Heart left ventricle (tissue), 16 donors: ENCODE data around the gene OR2AE1. TPM values are rescaled to one million over a fixed set of nuclear protein-coding genes. Genes with fewer than 3 reads are reported as not detected.

Experiments used
- ATAC-seq, 4 donors: fragments of 200-7000 bp; cut with Tn5 transposase; one replicate each; pipeline ENCODE4 v1.9.1; 2020 to 2022; ENCODE audit warnings: moderate library complexity in 4 of 4, mild to moderate bottlenecking in 3 of 4, moderate number of reproducible peaks in 1 of 4
- DNase-seq, 5 donors: peaks; one replicate each; pipeline ENCODE4 v3.0.0-alpha.2; 2020
- H3K27ac ChIP-seq, 12 donors: fragments of 200-600 bp; sonication (generic) in 4 of 12; one replicate each; pipeline versions ENCODE4 v1.5.0 to v1.8.0; 2016 to 2022; ENCODE audit warnings: mild to moderate bottlenecking in 2 of 12
- H3K27me3 ChIP-seq, 9 donors: fragments of 200-600 bp; sonication (generic) in 2 of 9; one replicate each; pipeline versions ENCODE4 v1.5.1 to v1.8.0; 2016 to 2022; ENCODE audit warnings: mild to moderate bottlenecking in 3 of 9
- H3K36me3 ChIP-seq, 9 donors: fragments of 200-600 bp; sonication (generic) in 2 of 9; one replicate each; pipeline versions ENCODE4 v1.5.0 to v1.8.0; 2018 to 2022; ENCODE audit warnings: mild to moderate bottlenecking in 2 of 9
- H3K4me1 ChIP-seq, 12 donors: fragments of 200-600 bp; sonication (generic) in 4 of 12; one replicate each; pipeline versions ENCODE4 v1.5.0 to v1.8.0; 2016 to 2022; ENCODE audit warnings: mild to moderate bottlenecking in 3 of 12
- H3K4me3 ChIP-seq, 12 donors: fragments of 200-600 bp; sonication (generic) in 4 of 12; one replicate each; pipeline versions ENCODE4 v1.5.0 to v1.8.0; 2017 to 2022; ENCODE audit warnings: mild to moderate bottlenecking in 9 of 12, moderate library complexity in 4 of 12
- H3K9me3 ChIP-seq, 12 donors: fragments of 200-600 bp; sonication (generic) in 4 of 12; one replicate each; pipeline versions ENCODE4 v1.5.0 to v1.8.0; 2016 to 2022; ENCODE audit warnings: mild to moderate bottlenecking in 1 of 12
- POLR2A ChIP-seq, 2 donors: fragments of 450-650 bp; IDR thresholded peaks; one replicate each; pipeline ENCODE4 v1.6.1; 2017; ENCODE audit warnings: antibody characterized with exemption in 2 of 2, mild to moderate bottlenecking in 2 of 2, moderate library complexity in 2 of 2
- WGBS, 4 donors: extraction: QIAGEN DNeasy Blood & Tissue Kit in 2 of 4; methylation state at CpG; one replicate each; pipeline versions ENCODE4 v1.1.5 to v1.1.7; 2013 to 2018; 5-methylcytosine and 5-hydroxymethylcytosine counted together
- intact Hi-C, 10 donors: fragments of 100-400 bp; cut with DNase I; formaldehyde crosslinking; loops; one replicate each; pipeline versions ENCODE4 v1.11.1 to v1.14.2; 2022
- polyA plus RNA-seq, 2 donors: library from polyadenylated mRNA; stranded (reverse); fragments of 200-250 nt; gene quantifications; one replicate each; pipeline ENCODE4 v1.2.3, GENCODE V29; 2013
- total RNA-seq, 9 donors: library from RNA; depleted of rRNA in 2 of 9; stranded (reverse); fragments of >200 nt in 2 of 9; fragmentation: NEBNext Ultra II Directional in 3 of 9; extraction: Animal tissue kit (Norgen Biotek cat#: 25700) in 3 of 9; gene quantifications; one replicate each; pipeline versions ENCODE4 v1.1.0 to v1.2.4, GENCODE V29; 2016 to 2023
- TF ChIP-seq, protein P1 (sequence below), 12 donors: fragments of 200-600 bp; sonication (generic) in 4 of 12; IDR thresholded peaks; one replicate each; pipeline versions ENCODE4 v1.5.0 to v1.8.0; 2018 to 2022; ENCODE audit warnings: antibody characterized with exemption in 12 of 12, mild to moderate bottlenecking in 5 of 12
- donor health status: ischemic (EF 13 %, LVEDD 7.1; RV severe dilation, severe dysfunction).
- donor health status: healthy with polysubstance abuse.
- donor health status: DM: no; HTN: yes; CAD: no.
- donor health status: DM: no; HTN: no; CAD: no.
- donor health status: ischemic (EF 25% LVEDD 6.9; RV normal size, moderate dysfunction).
- donor health status: ischemic (EF 25% LVEDD 5.7; RV mildly dilated, moderate dysfunction).
- donor health status: healthy.
- donor health status: DM: yes; HTN: yes; CAD: no.
- donor health status: ischemic (EF 35%, LVEDD 5.7; RV mildly dilated, moderate dysfunction).
- donor health status: nonischemic (EF 11% LVEDD 7.7; RV severe dilation, severe dysfunction).
- donor health status: DM: yes; HTN: yes; CAD: no.
- donor health status: PGD.
- donor health status: ischemic (EF 29% LVEDD 5.4; RV normal size, mild dysfunction).
- donor health status: nonischemic (EF 23%, LVEDD 6.1; RV moderate dilation, normal function).

Gene OR2AE1
- total and polyA plus RNA-seq, 11 donors: not detected

DNA sequence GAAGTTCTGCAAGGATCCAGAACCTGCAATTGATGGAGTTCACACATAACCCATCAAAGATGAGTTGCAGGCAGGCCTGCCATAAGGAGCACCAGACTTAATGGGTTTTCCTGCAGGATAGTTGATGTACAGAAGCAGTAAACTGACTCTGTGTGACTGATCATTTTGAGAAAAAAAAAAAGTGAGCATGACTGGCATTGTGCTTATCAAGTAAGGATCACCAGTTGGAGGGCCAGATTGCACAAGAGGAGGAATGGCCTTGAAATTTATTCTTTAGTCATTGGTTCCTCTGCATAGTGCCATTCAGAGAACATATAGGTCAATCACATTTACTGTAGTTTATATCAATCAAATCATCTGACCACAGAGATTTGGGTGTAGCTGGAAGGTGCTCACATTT, 45.2 kb downstream of the OR2AE1 start:
- Histone ChIP-seq H3K27ac (no peak overlapping the region), H3K27me3 (peaks cover 0 to 5% (median 0%) of the 10 kb centered on the region in 9 donors), H3K9me3 (no peaks in the 10 kb centered on the region), H3K36me3 (no peaks in the 10 kb centered on the region), H3K4me1 (no peaks in the 10 kb centered on the region), H3K4me3 (no peak overlapping the region)
- intact Hi-C loops: no loop called here
- DNase-seq: no peak
- ATAC-seq: no peak
- TF ChIP-seq, protein P1, sequence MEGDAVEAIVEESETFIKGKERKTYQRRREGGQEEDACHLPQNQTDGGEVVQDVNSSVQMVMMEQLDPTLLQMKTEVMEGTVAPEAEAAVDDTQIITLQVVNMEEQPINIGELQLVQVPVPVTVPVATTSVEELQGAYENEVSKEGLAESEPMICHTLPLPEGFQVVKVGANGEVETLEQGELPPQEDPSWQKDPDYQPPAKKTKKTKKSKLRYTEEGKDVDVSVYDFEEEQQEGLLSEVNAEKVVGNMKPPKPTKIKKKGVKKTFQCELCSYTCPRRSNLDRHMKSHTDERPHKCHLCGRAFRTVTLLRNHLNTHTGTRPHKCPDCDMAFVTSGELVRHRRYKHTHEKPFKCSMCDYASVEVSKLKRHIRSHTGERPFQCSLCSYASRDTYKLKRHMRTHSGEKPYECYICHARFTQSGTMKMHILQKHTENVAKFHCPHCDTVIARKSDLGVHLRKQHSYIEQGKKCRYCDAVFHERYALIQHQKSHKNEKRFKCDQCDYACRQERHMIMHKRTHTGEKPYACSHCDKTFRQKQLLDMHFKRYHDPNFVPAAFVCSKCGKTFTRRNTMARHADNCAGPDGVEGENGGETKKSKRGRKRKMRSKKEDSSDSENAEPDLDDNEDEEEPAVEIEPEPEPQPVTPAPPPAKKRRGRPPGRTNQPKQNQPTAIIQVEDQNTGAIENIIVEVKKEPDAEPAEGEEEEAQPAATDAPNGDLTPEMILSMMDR (IDR thresholded peaks at IDR 0.05): no peak
- TF ChIP-seq POLR2A (IDR thresholded peaks at IDR 0.05): no peak

DNA sequence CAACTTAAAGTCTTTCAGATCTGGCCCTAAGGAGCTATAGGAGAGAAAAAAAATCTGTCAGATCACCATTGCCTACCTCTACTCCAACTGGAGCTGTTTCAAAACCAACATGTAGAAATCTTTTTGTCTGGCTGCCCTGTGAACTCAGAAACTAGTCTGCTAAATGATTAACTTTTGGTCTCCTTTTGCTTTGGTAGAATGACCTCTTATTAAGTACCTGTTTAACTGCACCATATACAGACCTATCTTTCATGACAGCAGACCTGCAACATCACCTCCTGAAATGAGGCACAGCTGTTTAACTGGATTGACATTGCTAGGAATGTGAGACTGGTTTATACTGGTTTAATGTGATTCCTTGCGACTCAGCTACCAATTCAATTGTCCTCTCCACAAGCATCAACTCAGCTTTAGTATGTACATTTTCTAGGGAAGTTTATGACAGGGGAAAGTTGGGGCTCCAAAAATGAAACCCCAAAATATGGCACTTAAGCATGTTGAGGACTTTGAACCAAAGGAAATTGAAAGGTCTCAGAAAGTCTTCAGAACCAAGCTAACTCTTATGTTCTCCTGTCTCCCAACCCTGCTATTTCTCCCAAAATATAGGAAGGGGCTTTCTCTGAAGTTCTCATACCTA, 47.2 kb downstream of the OR2AE1 start:
- no peaks in the 10 kb centered on the region for H3K9me3 ChIP-seq
- no peak for ATAC-seq
- no peak overlapping the region for H3K27ac ChIP-seq
- intact Hi-C loops: no loop called here
- no peaks in the 10 kb centered on the region for H3K36me3 ChIP-seq
- H3K27me3 ChIP-seq: peaks cover 0 to 5% (median 0%) of the 10 kb centered on the region in 9 donors
- no peak for TF ChIP-seq POLR2A (IDR thresholded peaks at IDR 0.05)
- TF ChIP-seq, protein P1 (IDR thresholded peaks at IDR 0.05): no peak
- no peak for DNase-seq
- no peak overlapping the region for H3K4me3 ChIP-seq
- 93 to 99% (median 96%) methylated on average over 1 of the region's 1 CpG for WGBS, 4 donors
- H3K4me1 ChIP-seq: no peaks in the 10 kb centered on the region

DNA sequence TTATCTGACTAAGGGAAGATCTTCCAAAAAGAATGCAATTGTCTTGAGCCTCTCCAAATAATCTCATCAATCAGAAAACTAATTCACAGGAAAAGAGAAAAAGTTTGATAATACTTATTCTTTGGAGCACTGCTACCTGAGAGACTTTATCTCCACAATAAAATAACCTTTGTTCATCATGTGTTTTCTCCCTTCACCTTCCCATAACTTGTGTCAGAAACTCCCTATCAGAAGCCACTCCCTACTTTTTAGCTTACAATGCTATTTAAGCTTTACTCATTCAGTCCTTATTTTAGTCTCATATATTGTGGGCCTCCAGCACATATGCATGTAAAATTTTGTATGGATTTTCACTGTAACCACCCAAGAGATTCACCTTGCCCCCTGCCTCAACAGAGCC, 48.0 kb downstream of the OR2AE1 start:
- H3K9me3 ChIP-seq: no peaks in the 10 kb centered on the region
- no peaks in the 10 kb centered on the region for H3K36me3 ChIP-seq
- H3K27ac ChIP-seq: no peak overlapping the region
- no peak overlapping the region for H3K4me3 ChIP-seq
- ATAC-seq (no peak), DNase-seq (no peak)
- intact Hi-C loops: no loop called here
- no peaks in the 10 kb centered on the region for H3K4me1 ChIP-seq
- TF ChIP-seq, protein P1 (IDR thresholded peaks at IDR 0.05): no peak
- no peak for TF ChIP-seq POLR2A (IDR thresholded peaks at IDR 0.05)
- H3K27me3 ChIP-seq: peaks cover 0 to 5% (median 0%) of the 10 kb centered on the region in 9 donors

- Histone ChIP-seq H3K4me3 (no peak overlapping the region), H3K36me3 (no peaks in the 10 kb centered on the region), H3K4me1 (peaks cover 0 to 7% (median 0%) of the 10 kb centered on the region in 12 donors), H3K9me3 (no peaks in the 10 kb centered on the region), H3K27ac (no peak overlapping the region), H3K27me3 (no peaks in the 10 kb centered on the region)
- intact Hi-C loops: no loop called here
- TF ChIP-seq POLR2A (IDR thresholded peaks at IDR 0.05): no peak
- TF ChIP-seq, protein P1 (IDR thresholded peaks at IDR 0.05): no peak
- 72 to 83% (median 77%) methylated on average over 2 of the region's 2 CpGs for WGBS, 4 donors
- ATAC-seq (no peak), DNase-seq (no peak)
Measured at GRCh38 chr7:99827040-99827778, 49.6 kb downstream of the OR2AE1 start.

Other genes starting within 250 kb of the OR2AE1 start
- under 1 TPM in 3 of 9 donors, not detected in 6; 0.12 to 0.52 (median 0.33) TPM for gene CYP3A5, start 197.0 kb downstream of the OR2AE1 start, total RNA-seq
- gene CYP3A5, start 197.0 kb downstream of the OR2AE1 start, polyA plus RNA-seq: under 1 TPM; 0.06 to 0.23 TPM
- gene CYP3A7, start 141.8 kb downstream of the OR2AE1 start, total RNA-seq: not detected
- not detected for gene CYP3A7, start 141.8 kb downstream of the OR2AE1 start, polyA plus RNA-seq
- gene CYP3A4, start 92.8 kb downstream of the OR2AE1 start, total RNA-seq: under 1 TPM in 1 of 9 donors, not detected in 8; 0.56 TPM
- gene CYP3A4, start 92.8 kb downstream of the OR2AE1 start, polyA plus RNA-seq: under 1 TPM in 1 of 2 donors, not detected in 1; 0.03 TPM
- gene CYP3A43, start 49.0 kb downstream of the OR2AE1 start, total RNA-seq: not detected
- not detected for gene CYP3A43, start 49.0 kb downstream of the OR2AE1 start, polyA plus RNA-seq
- 10 to 100 TPM in 4 of 9 donors, 1 to 10 TPM in 5; 4.7 to 13.5 (median 7.3) TPM for gene TRIM4, start 42.5 kb upstream of the OR2AE1 start, total RNA-seq
- gene TRIM4, start 42.5 kb upstream of the OR2AE1 start, polyA plus RNA-seq: 1 to 10 TPM; 5.1 to 6.9 TPM
- under 1 TPM in 1 of 9 donors, not detected in 8; 0.54 TPM for gene GJC3, start 52.6 kb upstream of the OR2AE1 start, total RNA-seq
- gene GJC3, start 52.6 kb upstream of the OR2AE1 start, polyA plus RNA-seq: under 1 TPM; 0.30 to 0.33 TPM
- 100 to 1,000 TPM in 4 of 9 donors, 10 to 100 TPM in 5; 31.8 to 214 (median 95.4) TPM for gene AZGP1, start 99.0 kb upstream of the OR2AE1 start, total RNA-seq
- gene AZGP1, start 99.0 kb upstream of the OR2AE1 start, polyA plus RNA-seq: 100 to 1,000 TPM in 1 of 2 donors, 10 to 100 TPM in 1; 99.1 to 146 TPM
- 10 to 100 TPM; 19.4 to 65.5 (median 40.8) TPM for gene ZKSCAN1, start 138.6 kb upstream of the OR2AE1 start, total RNA-seq
- 1 to 10 TPM; 8.5 to 9.4 TPM for gene ZKSCAN1, start 138.6 kb upstream of the OR2AE1 start, polyA plus RNA-seq
- gene ZSCAN21, start 172.7 kb upstream of the OR2AE1 start, total RNA-seq: 10 to 100 TPM in 2 of 9 donors, 1 to 10 TPM in 7; 6.2 to 12.1 (median 7.2) TPM
- 1 to 10 TPM; 4.4 to 7.2 TPM for gene ZSCAN21, start 172.7 kb upstream of the OR2AE1 start, polyA plus RNA-seq
- 10 to 100 TPM; 11.7 to 21.2 (median 15.2) TPM for gene ZNF3, start 204.7 kb upstream of the OR2AE1 start, total RNA-seq
- 10 to 100 TPM; 11.2 to 11.5 TPM for gene ZNF3, start 204.7 kb upstream of the OR2AE1 start, polyA plus RNA-seq
- gene COPS6, start 211.9 kb upstream of the OR2AE1 start, total RNA-seq: 100 to 1,000 TPM in 7 of 9 donors, 10 to 100 TPM in 2; 53.3 to 120 (median 108) TPM
- gene COPS6, start 211.9 kb upstream of the OR2AE1 start, polyA plus RNA-seq: 100 to 1,000 TPM; 115 to 130 TPM
- 10 to 100 TPM; 12.8 to 34.4 (median 17.2) TPM for gene MCM7, start 224.4 kb upstream of the OR2AE1 start, total RNA-seq
- gene MCM7, start 224.4 kb upstream of the OR2AE1 start, polyA plus RNA-seq: 10 to 100 TPM; 15.2 to 31.6 TPM
- 10 to 100 TPM in 8 of 9 donors, 1 to 10 TPM in 1; 8.9 to 19.3 (median 12.3) TPM for gene AP4M1, start 224.6 kb upstream of the OR2AE1 start, total RNA-seq
- gene AP4M1, start 224.6 kb upstream of the OR2AE1 start, polyA plus RNA-seq: 10 to 100 TPM; 10.9 to 17.7 TPM
- 10 to 100 TPM; 24.9 to 80.9 (median 34.1) TPM for gene TAF6, start 242.3 kb upstream of the OR2AE1 start, total RNA-seq
- gene TAF6, start 242.3 kb upstream of the OR2AE1 start, polyA plus RNA-seq: 10 to 100 TPM; 28.7 to 48.1 TPM
- 1 to 10 TPM; 5.9 to 9.5 (median 8.3) TPM for gene CNPY4, start 242.6 kb upstream of the OR2AE1 start, total RNA-seq
- gene CNPY4, start 242.6 kb upstream of the OR2AE1 start, polyA plus RNA-seq: 10 to 100 TPM in 1 of 2 donors, 1 to 10 TPM in 1; 9.1 to 10.8 TPM
- gene MBLAC1, start 249.9 kb upstream of the OR2AE1 start, total RNA-seq: 1 to 10 TPM; 1.3 to 2.7 (median 2.0) TPM
- 1 to 10 TPM; 1.4 to 3.2 TPM for gene MBLAC1, start 249.9 kb upstream of the OR2AE1 start, polyA plus RNA-seq